OCI-LY3 (cell line): ENCODE measurements around the gene MUSK.

Experiments
- CTCF ChIP-seq: fragments of 200-600, 300-600 bp; sonication (generic); IDR thresholded peaks from 2 replicates; pipeline ENCODE4 v1.5.1; 2014; ENCODE audit warnings: antibody characterized with exemption, low read length, low read depth
- EZH2phosphoT487 ChIP-seq: fragments of 200-600 bp; shearing (Covaris generic); IDR thresholded peaks from 2 replicates; pipeline ENCODE4 v1.6.1; 2018; ENCODE audit warnings: antibody characterized with exemption, mixed run types, low read depth

- TF ChIP-seq CTCF (no peak), EZH2phosphoT487 (no peak)
Measured at GRCh38 chr9:110768886-110769285, 100.3 kb downstream of the MUSK start.
